GM23248 (cell line): Measurements from ENCODE around the gene FHOD1. TPM values are rescaled to one million over a fixed set of nuclear protein-coding genes. Genes with fewer than 3 reads are reported as not detected.

Experiments used
- DNase-seq: peaks from one replicate; pipeline ENCODE4 v3.0.0-alpha.2; 2015
- H2AFZ ChIP-seq: fragments of 200-600 bp; sonication (generic); 2 replicates; pipeline ENCODE4 v1.6.1; 2016; ENCODE audit warnings: antibody characterized with exemption
- H3F3A ChIP-seq: fragments of 200-600 bp; sonication (generic); 2 replicates; pipeline ENCODE4 v1.6.1; 2016; ENCODE audit warnings: mild to moderate bottlenecking, antibody characterized with exemption, mixed run types; ENCODE audit not compliant: insufficient read depth
- H3K27ac ChIP-seq: fragments of 200-600 bp; sonication (generic); 2 replicates; pipeline ENCODE4 v1.5.1; 2016; ENCODE audit warnings: mild to moderate bottlenecking
- H3K27me3 ChIP-seq: fragments of 200-600 bp; sonication (generic); replicated peaks from 2 replicates; pipeline ENCODE4 v1.6.1; 2016; ENCODE audit warnings: mild to moderate bottlenecking; ENCODE audit not compliant: insufficient read depth
- H3K36me3 ChIP-seq: fragments of 200-600 bp; sonication (generic); 2 replicates; pipeline ENCODE4 v1.6.1; 2016; ENCODE audit warnings: low read depth, mild to moderate bottlenecking
- H3K4me1 ChIP-seq: fragments of 200-600 bp; sonication (generic); 2 replicates; pipeline ENCODE4 v1.6.1; 2016; ENCODE audit warnings: mild to moderate bottlenecking; ENCODE audit not compliant: insufficient read depth
- H3K4me2 ChIP-seq: fragments of 200-600 bp; sonication (generic); one replicate; pipeline ENCODE4 v1.6.1; 2016; ENCODE audit warnings: mild to moderate bottlenecking; ENCODE audit not compliant: unreplicated experiment
- H3K4me3 ChIP-seq: fragments of 200-600 bp; sonication (generic); 2 replicates; pipeline ENCODE4 v1.5.1; 2016; ENCODE audit warnings: mild to moderate bottlenecking
- H3K79me2 ChIP-seq: fragments of 200-600 bp; sonication (generic); 2 replicates; pipeline ENCODE4 v1.6.1; 2016; ENCODE audit warnings: mild to moderate bottlenecking; ENCODE audit not compliant: insufficient read depth
- H3K9ac ChIP-seq: fragments of 200-600 bp; sonication (generic); 2 replicates; pipeline ENCODE4 v1.6.1; 2016; ENCODE audit warnings: mild to moderate bottlenecking
- H3K9me2 ChIP-seq: fragments of 200-600 bp; sonication (generic); 2 replicates; pipeline ENCODE4 v1.6.1; 2016; ENCODE audit warnings: mixed run types, mild to moderate bottlenecking, moderate library complexity; ENCODE audit not compliant: insufficient read depth
- H3K9me3 ChIP-seq: fragments of 200-600 bp; sonication (generic); one replicate; pipeline ENCODE4 v1.6.1; 2017; ENCODE audit warnings: low read depth
- H4K20me1 ChIP-seq: fragments of 200-600 bp; sonication (generic); 2 replicates; pipeline ENCODE4 v1.6.0; 2016; ENCODE audit not compliant: insufficient read depth
- EZH2 ChIP-seq: fragments of 200-600 bp; sonication (generic); IDR thresholded peaks from 2 replicates; pipeline ENCODE4 v1.6.1; 2018; ENCODE audit warnings: antibody characterized with exemption, mild to moderate bottlenecking; ENCODE audit not compliant: insufficient read depth, poor library complexity, severe bottlenecking
- EZH2phosphoT487 ChIP-seq: fragments of 200-600 bp; sonication (generic); IDR thresholded peaks from 2 replicates; pipeline ENCODE4 v1.6.1; 2018; ENCODE audit warnings: antibody characterized with exemption, moderate library complexity, mild to moderate bottlenecking, low read depth; ENCODE audit not compliant: insufficient read depth
- WGBS, 2 experiments: methylation state at CpG; one replicate each; pipeline ENCODE4 v1.1.6; 2015 to 2017; ENCODE audit warnings: low lambda C conversion rate in 2 of 2, low coverage in 1 of 2; ENCODE audit errors: missing lambda C conversion rate in 2 of 2; 5-methylcytosine and 5-hydroxymethylcytosine counted together
- in situ Hi-C: fragments of 300-500 bp; cut with MboI; formaldehyde crosslinking; loops from 2 replicates; pipeline ENCODE4 v1.15.0; 2020
- polyA plus RNA-seq: library from polyadenylated mRNA; unstranded; fragments of >200 nt; fragmentation: Nextera tagmentation; extraction: Ambion mirVana; gene quantifications from 2 replicates; pipeline ENCODE4 v1.2.1, GENCODE V29; 2016
- total RNA-seq: library from RNA; depleted of rRNA; stranded (reverse); fragments of >200 nt; shearing (Covaris generic); gene quantifications from 2 replicates; pipeline ENCODE4 v1.2.3, GENCODE V29; 2014

Gene FHOD1
- total and polyA plus RNA-seq, 2 experiments from 2014 or later = 9.3 to 14.9 TPM

DNA sequence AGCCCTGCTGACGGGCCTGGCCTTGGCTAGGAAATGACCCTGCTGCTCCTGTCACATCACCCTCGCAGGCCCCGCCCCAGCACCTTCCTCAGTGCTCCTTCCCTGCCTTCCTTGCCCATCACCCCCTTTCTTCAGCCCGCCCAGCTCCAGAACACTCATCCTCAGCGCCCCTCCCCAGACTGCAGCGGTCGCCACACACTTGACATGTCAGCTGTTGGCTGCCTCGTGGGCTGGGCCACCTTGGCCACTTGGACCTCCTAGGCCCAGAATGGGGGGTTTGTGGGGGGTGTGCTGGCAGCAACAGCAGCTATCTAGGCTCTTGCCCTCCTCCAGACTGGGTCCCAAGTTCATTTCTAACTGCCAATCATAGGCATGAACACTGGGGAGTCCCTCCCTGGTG is 37.7 kb downstream of the FHOD1 start:
- Histone ChIP-seq H4K20me1 (no peaks in the 10 kb centered on the region), H2AFZ (no peak overlapping the region), H3K27me3 (no peaks in the 10 kb centered on the region), H3K4me2 (no peak overlapping the region), H3K36me3 (no peaks in the 10 kb centered on the region), H3K4me3 (no peak overlapping the region), H3F3A (no peaks in the 10 kb centered on the region), H3K9me2 (no peaks in the 10 kb centered on the region), H3K9ac (no peak overlapping the region), H3K4me1 (peaks cover 12% of the 10 kb centered on the region), H3K27ac (no peak overlapping the region), H3K79me2 (no peaks in the 10 kb centered on the region), H3K9me3 (no peaks in the 10 kb centered on the region)
- in situ Hi-C loops = no loop called here
- WGBS, 2 experiments = 89 to 91% methylated on average over 7 to 8 of the region's 8 CpGs
- TF ChIP-seq EZH2phosphoT487 = no peak
- no peak for TF ChIP-seq EZH2
- DNase-seq = no peak

DNA sequence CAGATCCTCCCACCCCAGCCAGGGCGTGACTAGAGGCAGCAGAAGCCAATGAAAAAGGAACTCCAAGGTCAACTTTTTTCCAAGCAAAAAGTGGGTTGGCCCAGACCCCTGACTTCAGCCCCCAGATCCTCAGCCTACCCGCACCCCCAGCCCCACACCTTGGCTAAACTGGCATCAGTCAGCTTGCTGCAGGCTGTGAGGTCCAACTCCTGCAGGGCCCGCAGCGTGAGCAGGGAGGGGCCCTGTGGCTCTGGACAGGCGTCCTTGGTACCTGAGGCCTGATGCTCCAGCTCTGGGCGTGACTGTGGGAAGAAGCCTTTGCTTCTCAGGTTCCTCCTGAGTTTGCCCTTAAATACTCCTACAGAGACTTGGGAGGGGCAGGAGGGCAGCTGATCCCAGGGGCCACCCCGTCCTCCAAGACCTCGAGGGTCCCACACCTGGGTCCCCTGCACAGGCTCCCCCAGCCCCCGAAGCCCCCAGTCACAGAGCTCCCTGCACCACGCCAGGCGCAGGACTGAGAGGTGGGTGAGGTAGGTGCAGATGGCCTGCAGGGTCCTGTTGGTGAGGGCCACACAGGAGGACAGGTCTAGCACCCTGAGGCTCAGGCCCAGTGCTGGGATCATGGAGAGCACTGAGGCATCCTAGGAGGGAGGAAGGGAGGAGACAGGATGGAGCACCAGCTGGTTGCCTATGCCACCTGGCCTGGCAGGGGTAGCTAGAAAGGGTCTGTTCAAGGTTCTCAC is 39.0 kb downstream of the FHOD1 start:
- DNase-seq = no peak
- Histone ChIP-seq H3K79me2 (no peaks in the 10 kb centered on the region), H3K9me3 (no peaks in the 10 kb centered on the region), H3K36me3 (no peaks in the 10 kb centered on the region), H3F3A (no peaks in the 10 kb centered on the region), H3K9ac (no peak overlapping the region), H2AFZ (no peak overlapping the region), H4K20me1 (no peaks in the 10 kb centered on the region), H3K9me2 (no peaks in the 10 kb centered on the region), H3K27ac (no peak overlapping the region), H3K4me1 (peaks cover 12% of the 10 kb centered on the region), H3K4me2 (no peak overlapping the region), H3K27me3 (no peaks in the 10 kb centered on the region), H3K4me3 (no peak overlapping the region)
- 95 to 98% methylated on average over 8 to 11 of the region's 11 CpGs for WGBS, 2 experiments
- in situ Hi-C loops = no loop called here
- TF ChIP-seq EZH2phosphoT487 = no peak
- TF ChIP-seq EZH2 = no peak

DNA sequence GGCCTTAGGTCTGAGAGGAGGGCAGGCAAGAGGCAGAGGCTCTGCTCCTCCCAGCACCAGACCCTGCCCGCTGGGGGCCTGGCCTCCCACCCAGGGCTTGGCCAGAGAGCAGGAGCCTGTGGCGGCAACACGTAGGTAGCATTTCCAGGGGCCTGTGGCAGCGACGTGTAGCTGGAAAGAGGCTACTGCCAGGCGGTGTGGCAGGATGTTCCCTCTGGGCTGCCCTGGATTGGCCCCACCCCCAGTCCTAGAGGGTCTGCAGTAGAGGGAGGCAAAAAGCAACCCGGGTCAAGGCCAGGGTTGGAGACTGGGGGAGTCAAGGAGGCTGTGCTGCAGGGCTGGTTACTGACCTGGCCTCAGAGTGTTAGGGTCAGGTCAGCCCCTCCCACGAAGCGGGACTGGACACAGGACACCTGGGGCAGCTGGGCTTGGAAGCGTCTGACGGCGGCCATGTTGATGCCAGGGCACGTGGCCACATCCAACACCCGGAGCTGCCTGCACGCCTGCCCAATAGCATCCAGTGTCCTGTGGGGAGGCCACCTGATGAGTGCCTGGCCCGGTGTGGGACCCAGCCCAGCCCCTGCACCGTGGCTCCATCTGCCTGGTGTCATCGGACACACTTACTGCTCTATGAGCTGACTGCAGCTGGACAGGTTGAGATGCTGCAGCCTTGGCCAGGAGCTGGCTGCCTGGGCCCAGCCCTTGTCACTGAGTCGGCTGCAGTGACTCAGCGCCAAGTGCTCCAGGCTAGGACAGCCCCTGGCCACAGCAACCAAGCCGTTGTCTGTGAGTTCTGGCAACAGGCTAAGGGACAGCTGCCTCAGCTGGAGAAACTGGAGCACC is 39.8 kb downstream of the FHOD1 start:
- no peak overlapping the region for H3K4me3 ChIP-seq
- H3K27ac ChIP-seq = no peak overlapping the region
- TF ChIP-seq EZH2phosphoT487 (no peak), EZH2 (no peak)
- no peak overlapping the region for H3K9ac ChIP-seq
- no peaks in the 10 kb centered on the region for H3K79me2 ChIP-seq
- no peaks in the 10 kb centered on the region for H4K20me1 ChIP-seq
- H3K9me3 ChIP-seq = no peaks in the 10 kb centered on the region
- no peaks in the 10 kb centered on the region for H3K27me3 ChIP-seq
- WGBS, 2 experiments = 75 to 76% methylated on average over 21 of the region's 21 CpGs
- in situ Hi-C loops = no loop called here
- no peak overlapping the region for H2AFZ ChIP-seq
- no peaks in the 10 kb centered on the region for H3K36me3 ChIP-seq
- no peaks in the 10 kb centered on the region for H3K9me2 ChIP-seq
- H3K4me1 ChIP-seq = peaks cover 12% of the 10 kb centered on the region
- H3F3A ChIP-seq = no peaks in the 10 kb centered on the region
- peak; percentile 83 for DNase-seq
- no peak overlapping the region for H3K4me2 ChIP-seq

DNA sequence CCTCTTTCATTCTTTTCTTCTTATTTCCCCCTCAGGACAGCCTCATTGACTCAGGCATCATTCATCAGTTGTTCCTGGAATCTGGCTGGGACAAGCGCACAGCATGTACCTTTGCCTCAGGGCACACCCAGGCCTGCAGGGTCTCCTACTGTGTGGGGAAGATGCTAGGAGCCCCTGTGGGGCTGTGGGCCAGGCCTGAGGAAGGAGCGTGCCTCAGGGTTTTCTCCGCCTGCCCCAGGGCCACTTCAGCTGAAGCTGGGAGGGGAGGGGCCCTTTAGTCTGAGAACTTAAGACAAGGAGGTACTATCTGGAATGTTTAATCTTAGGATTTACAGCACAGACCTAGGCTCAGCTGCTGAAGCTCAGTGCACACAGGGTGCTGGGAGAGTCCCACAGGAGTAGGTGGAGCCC is 40.4 kb downstream of the FHOD1 start:
- Histone ChIP-seq H3K9me2 (no peaks in the 10 kb centered on the region), H3K79me2 (no peaks in the 10 kb centered on the region), H3K4me1 (peaks cover 12% of the 10 kb centered on the region), H2AFZ (no peak overlapping the region), H3K4me3 (no peak overlapping the region), H3K9me3 (no peaks in the 10 kb centered on the region), H3K27me3 (no peaks in the 10 kb centered on the region), H3K27ac (no peak overlapping the region), H3K4me2 (no peak overlapping the region), H3F3A (no peaks in the 10 kb centered on the region), H3K36me3 (no peaks in the 10 kb centered on the region), H3K9ac (no peak overlapping the region), H4K20me1 (no peaks in the 10 kb centered on the region)
- in situ Hi-C loops = no loop called here
- TF ChIP-seq EZH2phosphoT487 (no peak), EZH2 (no peak)
- 91 to 95% methylated on average over 3 of the region's 3 CpGs for WGBS, 2 experiments
- DNase-seq = no peak
